VCaP (cell line): Measurements from ENCODE around the gene BAIAP2L2.
"Not testable (repeated sequence)": the region's sequence is repeated elsewhere in the genome, so short reads cannot be mapped to it uniquely, and the experiment has no call there.

Experiments
- H3K27ac ChIP-seq: fragments of 450-650 bp; 2 replicates; pipeline ENCODE4 v1.5.1; 2017
- CTCF ChIP-seq: fragments of 450-650 bp; conservative IDR thresholded peaks from 2 replicates; pipeline ENCODE4 v1.5.1; 2017; ENCODE audit warnings: mild to moderate bottlenecking, moderate library complexity

BAIAP2L2 gene

GRCh38 chr22:38118182-38118581, 7.7 kb upstream of the BAIAP2L2 start:
- TF ChIP-seq CTCF = no peak
- no peak overlapping the region for H3K27ac ChIP-seq

- H3K27ac ChIP-seq = not testable (repeated sequence)
Observed at GRCh38 chr22:38117556-38117955, 7.1 kb upstream of the BAIAP2L2 start.

GRCh38 chr22:38115423-38116205, 5.1 kb upstream of the BAIAP2L2 start:
- no peak overlapping the region for H3K27ac ChIP-seq
- TF ChIP-seq CTCF = no peak

- peak; percentile 97 for TF ChIP-seq CTCF
- H3K27ac ChIP-seq = no peak overlapping the region
Observed at GRCh38 chr22:38114484-38115398, 4.3 kb upstream of the BAIAP2L2 start.

- no peak for TF ChIP-seq CTCF
- peak overlapping the region; percentile 93 for H3K27ac ChIP-seq
Observed at GRCh38 chr22:38112381-38112780, 1.9 kb upstream of the BAIAP2L2 start.

- H3K27ac ChIP-seq = peak overlapping the region; percentile 93
- TF ChIP-seq CTCF = no peak
Observed at GRCh38 chr22:38111925-38112355, 1.5 kb upstream of the BAIAP2L2 start.

GRCh38 chr22:38110863-38111852, 674 bp upstream of the BAIAP2L2 start:
- TF ChIP-seq CTCF = peak; percentile 19
- peak overlapping the region; percentile 93 for H3K27ac ChIP-seq
